ENCODE data around the gene KCNQ1.

Gene KCNQ1

DNA sequence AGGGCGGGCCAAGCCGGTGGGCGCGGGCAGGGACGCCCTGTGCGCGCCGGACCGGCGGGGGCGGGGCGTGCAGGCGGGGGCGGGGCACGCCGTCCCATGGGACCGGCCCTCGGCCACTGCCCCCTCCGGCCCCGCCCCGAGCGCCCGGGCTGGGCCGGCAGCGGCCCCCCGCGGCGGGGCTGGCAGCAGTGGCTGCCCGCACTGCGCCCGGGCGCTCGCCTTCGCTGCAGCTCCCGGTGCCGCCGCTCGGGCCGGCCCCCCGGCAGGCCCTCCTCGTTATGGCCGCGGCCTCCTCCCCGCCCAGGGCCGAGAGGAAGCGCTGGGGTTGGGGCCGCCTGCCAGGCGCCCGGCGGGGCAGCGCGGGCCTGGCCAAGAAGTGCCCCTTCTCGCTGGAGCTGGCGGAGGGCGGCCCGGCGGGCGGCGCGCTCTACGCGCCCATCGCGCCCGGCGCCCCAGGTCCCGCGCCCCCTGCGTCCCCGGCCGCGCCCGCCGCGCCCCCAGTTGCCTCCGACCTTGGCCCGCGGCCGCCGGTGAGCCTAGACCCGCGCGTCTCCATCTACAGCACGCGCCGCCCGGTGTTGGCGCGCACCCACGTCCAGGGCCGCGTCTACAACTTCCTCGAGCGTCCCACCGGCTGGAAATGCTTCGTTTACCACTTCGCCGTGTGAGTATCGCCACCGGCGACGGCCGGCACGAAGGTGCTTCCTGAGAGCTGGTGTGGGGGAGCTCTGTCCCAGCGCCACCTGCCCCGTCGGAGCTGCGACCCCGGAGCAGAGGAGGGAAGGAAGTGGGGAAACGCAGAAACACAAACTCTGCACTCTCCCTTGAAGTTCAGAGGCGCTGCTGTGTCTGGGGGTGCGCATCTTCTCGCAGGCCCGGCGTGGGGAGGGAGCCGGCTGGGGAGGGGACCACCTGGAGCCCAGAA lies at the start of gene KCNQ1:
Gene KCNQ1, plus strand, starts transcription at position 188 of the 925 bp plus-strand sequence. Its CDS starts 91 bp downstream, at position 279.
- DNase-seq (ENCODE audit: low read depth in 2 of 2), result peak in 1 of 2 donors; percentile 58

DNA sequence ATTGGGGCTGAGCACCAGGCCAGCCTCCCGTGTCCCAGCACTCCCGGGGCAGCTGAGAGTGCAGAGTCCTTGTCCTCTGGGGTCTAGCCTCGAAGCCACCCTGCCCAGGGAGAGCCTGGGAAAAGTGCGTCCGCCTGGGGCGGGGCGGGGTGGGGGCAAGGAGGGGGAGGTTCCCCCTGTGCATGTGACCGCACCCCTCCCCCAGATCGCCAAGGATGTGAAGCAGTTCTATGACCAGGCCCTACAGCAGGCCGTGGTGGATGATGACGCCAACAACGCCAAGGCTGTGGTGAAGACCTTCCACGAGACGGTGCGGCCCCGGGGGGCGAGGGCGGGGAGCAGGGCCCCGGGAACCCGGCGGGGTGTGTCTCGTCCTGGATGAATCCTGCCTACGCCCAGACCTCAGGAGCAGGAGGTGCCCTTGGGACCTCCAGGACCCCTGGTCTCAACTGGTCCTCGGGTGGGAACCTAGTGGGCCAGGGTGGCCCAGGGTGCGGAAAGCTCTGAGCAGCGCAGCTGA lies 49.5 kb upstream of the KCNQ1 start:
- DNase-seq (ENCODE audit: low read depth in 2 of 2), result no peak

DNA sequence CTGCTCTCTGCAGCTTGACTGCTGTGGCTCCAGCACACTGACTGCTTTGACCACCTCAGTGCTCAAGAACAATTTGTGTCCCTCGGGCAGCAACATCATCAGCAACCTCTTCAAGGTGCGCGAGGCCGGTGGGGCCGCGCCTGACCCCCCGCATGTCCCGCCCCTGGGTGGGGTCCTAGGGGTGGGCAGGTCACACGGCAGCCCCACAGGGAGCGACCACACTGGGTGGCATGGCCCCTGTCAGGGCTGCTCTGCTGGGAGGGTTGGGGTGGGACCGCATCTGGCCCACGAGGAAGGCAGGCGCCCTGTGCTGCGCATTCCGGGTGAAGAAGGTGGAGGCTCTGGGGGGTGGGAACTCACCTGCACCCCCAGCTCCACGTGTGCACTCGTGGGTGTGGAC lies 49.0 kb upstream of the KCNQ1 start:
- DNase-seq (ENCODE audit: low read depth in 2 of 2), result no peak

DNA sequence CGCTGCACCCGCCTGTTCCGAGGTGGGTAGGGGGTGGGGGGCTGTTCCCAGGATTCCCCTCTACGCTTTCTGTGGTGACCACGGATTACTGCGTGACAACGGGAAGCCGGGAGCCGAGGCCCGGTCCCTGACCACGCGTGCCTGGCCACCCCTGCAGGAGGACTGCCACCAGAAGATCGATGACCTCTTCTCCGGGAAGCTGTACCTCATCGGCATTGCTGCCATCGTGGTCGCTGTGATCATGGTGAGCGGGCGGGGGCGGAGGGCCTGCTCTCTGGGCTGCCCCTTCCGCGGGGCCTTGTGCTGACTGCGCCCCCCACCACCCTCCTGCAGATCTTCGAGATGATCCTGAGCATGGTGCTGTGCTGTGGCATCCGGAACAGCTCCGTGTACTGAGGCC lies 48.3 kb upstream of the KCNQ1 start:
- DNase-seq (ENCODE audit: low read depth in 2 of 2), result no peak

DNA sequence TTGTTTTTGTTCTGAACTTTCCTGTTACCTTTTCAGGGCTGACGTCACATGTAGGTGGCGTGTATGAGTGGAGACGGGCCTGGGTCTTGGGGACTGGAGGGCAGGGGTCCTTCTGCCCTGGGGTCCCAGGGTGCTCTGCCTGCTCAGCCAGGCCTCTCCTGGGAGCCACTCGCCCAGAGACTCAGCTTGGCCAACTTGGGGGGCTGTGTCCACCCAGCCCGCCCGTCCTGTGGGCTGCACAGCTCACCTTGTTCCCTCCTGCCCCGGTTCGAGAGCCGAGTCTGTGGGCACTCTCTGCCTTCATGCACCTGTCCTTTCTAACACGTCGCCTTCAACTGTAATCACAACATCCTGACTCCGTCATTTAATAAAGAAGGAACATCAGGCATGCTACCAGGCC lies 47.8 kb upstream of the KCNQ1 start:
- no peak for DNase-seq (ENCODE audit: low read depth in 2 of 2)

GRCh38 chr11:2398664-2399355 lies 46.0 kb upstream of the KCNQ1 start:
- DNase-seq (ENCODE audit: low read depth in 2 of 2), result no peak

- no peak for DNase-seq (ENCODE audit: low read depth in 2 of 2)
These were observed 45.2 kb upstream of the KCNQ1 start for GRCh38 chr11:2399488-2400068.

GRCh38 chr11:2400069-2400761 lies 44.6 kb upstream of the KCNQ1 start, which contains the start of gene TSSC4:
TSSC4 (plus strand) TSS chr11:2400750; CDS start chr11:2402634, 1,884 bp downstream.
- DNase-seq (ENCODE audit: low read depth in 2 of 2), result peak; percentile 97 to 99

- DNase-seq (ENCODE audit: low read depth in 2 of 2), result no peak
These were observed 43.9 kb upstream of the KCNQ1 start for GRCh38 chr11:2400762-2401435.

GRCh38 chr11:2401436-2401984 lies 43.3 kb upstream of the KCNQ1 start:
- DNase-seq (ENCODE audit: low read depth in 2 of 2), result no peak

GRCh38 chr11:2402106-2402505 lies 42.7 kb upstream of the KCNQ1 start:
- DNase-seq (ENCODE audit: low read depth in 2 of 2), result no peak

DNA sequence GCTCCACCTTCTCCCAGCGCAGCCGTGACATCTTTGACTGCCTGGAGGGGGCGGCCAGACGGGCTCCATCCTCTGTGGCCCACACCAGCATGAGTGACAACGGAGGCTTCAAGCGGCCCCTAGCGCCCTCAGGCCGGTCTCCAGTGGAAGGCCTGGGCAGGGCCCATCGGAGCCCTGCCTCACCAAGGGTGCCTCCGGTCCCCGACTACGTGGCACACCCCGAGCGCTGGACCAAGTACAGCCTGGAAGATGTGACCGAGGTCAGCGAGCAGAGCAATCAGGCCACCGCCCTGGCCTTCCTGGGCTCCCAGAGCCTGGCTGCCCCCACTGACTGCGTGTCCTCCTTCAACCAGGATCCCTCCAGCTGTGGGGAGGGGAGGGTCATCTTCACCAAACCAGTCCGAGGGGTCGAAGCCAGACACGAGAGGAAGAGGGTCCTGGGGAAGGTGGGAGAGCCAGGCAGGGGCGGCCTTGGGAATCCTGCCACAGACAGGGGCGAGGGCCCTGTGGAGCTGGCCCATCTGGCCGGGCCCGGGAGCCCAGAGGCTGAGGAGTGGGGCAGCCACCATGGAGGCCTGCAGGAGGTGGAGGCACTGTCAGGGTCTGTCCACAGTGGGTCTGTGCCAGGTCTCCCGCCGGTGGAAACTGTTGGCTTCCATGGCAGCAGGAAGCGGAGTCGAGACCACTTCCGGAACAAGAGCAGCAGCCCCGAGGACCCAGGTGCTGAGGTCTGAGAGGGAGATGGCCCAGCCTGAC lies 41.7 kb upstream of the KCNQ1 start:
- DNase-seq (ENCODE audit: low read depth in 2 of 2), result no peak

- DNase-seq (ENCODE audit: low read depth in 2 of 2), result no peak
These were observed 40.0 kb upstream of the KCNQ1 start for GRCh38 chr11:2404735-2405196.

GRCh38 chr11:2406451-2406850 lies 38.4 kb upstream of the KCNQ1 start:
- DNase-seq (ENCODE audit: low read depth in 2 of 2), result no peak

- DNase-seq (ENCODE audit: low read depth in 2 of 2), result no peak
These were observed 37.9 kb upstream of the KCNQ1 start for GRCh38 chr11:2406878-2407410.

GRCh38 chr11:2408671-2409070 lies 36.1 kb upstream of the KCNQ1 start:
- no peak for DNase-seq (ENCODE audit: low read depth in 2 of 2)

DNA sequence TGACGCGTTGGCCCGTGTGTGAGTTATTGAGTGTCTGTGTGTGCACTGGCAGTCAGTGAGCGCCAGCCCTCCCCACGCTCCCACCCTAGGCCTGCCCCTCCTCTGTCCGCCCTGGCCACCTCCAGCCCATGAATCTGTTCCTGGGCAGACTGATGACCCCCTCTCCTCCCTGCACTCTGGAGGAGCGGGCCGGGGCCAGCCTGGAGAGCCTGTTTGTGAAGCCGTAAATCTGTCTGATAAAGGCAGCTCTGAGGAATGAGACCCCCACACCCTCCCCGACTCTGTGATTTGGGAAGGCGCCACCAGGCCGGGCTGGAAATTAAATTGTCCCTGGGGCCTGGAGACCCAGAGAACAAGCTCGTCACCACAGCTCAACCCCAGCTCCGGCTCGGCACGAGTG lies 35.7 kb upstream of the KCNQ1 start:
- DNase-seq (ENCODE audit: low read depth in 2 of 2), result no peak

GRCh38 chr11:2409611-2410468 lies 35.0 kb upstream of the KCNQ1 start:
- DNase-seq (ENCODE audit: low read depth in 2 of 2), result no peak

- DNase-seq (ENCODE audit: low read depth in 2 of 2), result no peak
These were observed 34.2 kb upstream of the KCNQ1 start for GRCh38 chr11:2410616-2411015.

Measured in stimulated activated CD4-positive, alpha-beta T cell treated with anti-CD3 and anti-CD28 coated beads, Interleukin-4, amount 100 ng/mL, for 48 hours (primary cell).